Right lobe of liver (tissue), 6 donors: ENCODE results near the gene SLC49A3. TPM values are rescaled to one million over a fixed set of nuclear protein-coding genes. Genes with fewer than 3 reads are reported as not detected.
A peak's percentile ranks its signal among the peaks of the same experiment; 100 is the strongest.
"Not testable (repeated sequence)": the region's sequence is repeated elsewhere in the genome, so short reads cannot be mapped to it uniquely, and the experiment has no call there.

Experiments
- ATAC-seq, 4 donors: fragments of 200-7000 bp; cut with Tn5 transposase; one replicate each; pipeline ENCODE4 v1.9.1; 2020; ENCODE audit warnings: mild to moderate bottlenecking in 4 of 4, moderate library complexity in 4 of 4
- DNase-seq, 3 donors: peaks; one replicate each; pipeline ENCODE4 v3.0.0-alpha.2; 2020
- H3K27ac ChIP-seq, 3 donors: fragments of 200-600 bp; one replicate each; pipeline ENCODE4 v1.8.0; 2022
- H3K27me3 ChIP-seq, 2 donors: fragments of 200-600 bp; one replicate each; pipeline ENCODE4 v1.8.0; 2022
- H3K36me3 ChIP-seq, 4 donors: fragments of 200-600 bp; sonication (generic) in 1 of 4; one replicate each; pipeline versions ENCODE4 v1.5.1 to v1.8.0; 2017 to 2022; ENCODE audit warnings: control low read depth in 1 of 4
- H3K4me1 ChIP-seq, 4 donors: fragments of 200-600 bp; sonication (generic) in 1 of 4; one replicate each; pipeline versions ENCODE4 v1.5.1 to v1.8.0; 2017 to 2022; ENCODE audit warnings: control low read depth in 1 of 4
- H3K4me3 ChIP-seq, 3 donors: fragments of 200-600 bp; one replicate each; pipeline ENCODE4 v1.8.0; 2022
- H3K9me3 ChIP-seq, 4 donors: fragments of 200-600 bp; sonication (generic) in 1 of 4; one replicate each; pipeline versions ENCODE4 v1.5.1 to v1.8.0; 2017 to 2022; ENCODE audit warnings: control low read depth in 1 of 4
- CTCF ChIP-seq, 4 donors: fragments of 200-600 bp in 3 of 4; fragments of 450-650 bp in 1 of 4; IDR thresholded peaks; one replicate each; pipeline versions ENCODE4 v1.5.1 to v1.8.0; 2016 to 2022; ENCODE audit warnings: antibody characterized with exemption in 4 of 4, mild to moderate bottlenecking in 2 of 4
- POLR2A ChIP-seq: fragments of 450-650 bp; IDR thresholded peaks from one replicate; pipeline ENCODE4 v1.6.1; 2017; ENCODE audit warnings: antibody characterized with exemption, mild to moderate bottlenecking
- WGBS: methylation state at CpG from one replicate; pipeline ENCODE4 v1.1.6; 2018; ENCODE audit warnings: low coverage, low lambda C conversion rate; ENCODE audit not compliant: insufficient coverage; ENCODE audit errors: missing lambda C conversion rate; 5-methylcytosine and 5-hydroxymethylcytosine counted together
- intact Hi-C, 2 donors: fragments of 100-400 bp; cut with DNase I; formaldehyde crosslinking; loops; one replicate each; pipeline versions ENCODE4 v1.11.2 to v1.14.1; 2022
- total RNA-seq, 6 experiments: library from RNA; depleted of rRNA in 2 of 6; stranded (reverse); fragments of >200 nt in 2 of 6; fragmentation: NEBNext Ultra II Directional in 3 of 6; extraction: Animal tissue kit (Norgen Biotek cat#: 25700) in 3 of 6; gene quantifications; one replicate each; pipeline versions ENCODE4 v1.1.0 to v1.2.4, GENCODE V29; 2016 to 2023
- donor health status: DM: no; HTN: yes; CAD: no.
- donor health status: DM: no; HTN: no; CAD: no.
- donor health status: DM: no; HTN: no; CAD: no.
- donor health status: DM: no; HTN: yes; CAD: no.
- donor health status: DM: no; HTN: yes; CAD: no.

Gene SLC49A3
- total RNA-seq, 6 experiments from 2014 or later = 2.9 to 9.0 (median 5.2) TPM

- TF ChIP-seq CTCF (IDR thresholded peaks at IDR 0.05) (no peak), POLR2A (no peak)
- intact Hi-C loops = no loop called here
- Histone ChIP-seq H3K36me3 (no peaks in the 10 kb centered on the region), H3K9me3 (no peaks in the 10 kb centered on the region), H3K27ac (no peak overlapping the region), H3K27me3 (no peaks in the 10 kb centered on the region), H3K4me1 (no peaks in the 10 kb centered on the region), H3K4me3 (no peak overlapping the region)
- ATAC-seq (no peak), DNase-seq (no peak)
- WGBS = 84% methylated on average over 8 of the region's 16 CpGs
These were observed 11.8 kb upstream of the SLC49A3 start for GRCh38 chr4:700587-701264.

GRCh38 chr4:699816-700580 is 11.0 kb upstream of the SLC49A3 start:
- H3K4me3 ChIP-seq = no peak overlapping the region
- H3K27me3 ChIP-seq = no peaks in the 10 kb centered on the region
- TF ChIP-seq POLR2A (no peak), CTCF (IDR thresholded peaks at IDR 0.05) (no peak)
- ATAC-seq (no peak), DNase-seq (peak in 1 of 3 donors; percentile 51)
- H3K36me3 ChIP-seq = no peaks in the 10 kb centered on the region
- 85% methylated on average over 10 of the region's 27 CpGs for WGBS
- H3K27ac ChIP-seq = peak overlapping the region in 1 of 3 donors; percentile 33
- intact Hi-C loops = no loop called here
- no peaks in the 10 kb centered on the region for H3K4me1 ChIP-seq
- H3K9me3 ChIP-seq = no peaks in the 10 kb centered on the region

- H3K4me1 ChIP-seq, DNase-seq, H3K9me3 ChIP-seq, intact Hi-C loops, H3K36me3 ChIP-seq, H3K27ac ChIP-seq, ATAC-seq, H3K27me3 ChIP-seq, H3K4me3 ChIP-seq: not testable (repeated sequence)
- whole genome bisulfite sequencing = 84% methylated on average over 12 of the region's 12 CpGs
These were observed 5.5 kb upstream of the SLC49A3 start for GRCh38 chr4:694341-694940.

- DNase-seq (peak in 2 of 3 donors; percentile 64 to 73), ATAC-seq (peak; percentile 55 to 90 (median 74))
- WGBS = 45% methylated on average over 5 of the region's 32 CpGs
- intact Hi-C loops = no loop called here
- H3K4me1 ChIP-seq = peaks cover 0 to 2% (median 0%) of the 10 kb centered on the region in 4 donors
- H3K36me3 ChIP-seq = no peaks in the 10 kb centered on the region
- TF ChIP-seq POLR2A (no peak), CTCF (IDR thresholded peaks at IDR 0.05) (no peak)
- H3K4me3 ChIP-seq = no peak overlapping the region
- H3K27ac ChIP-seq = no peak overlapping the region
- H3K27me3 ChIP-seq = no peaks in the 10 kb centered on the region
- H3K9me3 ChIP-seq = no peaks in the 10 kb centered on the region
These were observed 4.0 kb upstream of the SLC49A3 start for GRCh38 chr4:692771-693554.
